ENCODE data around the gene HAAO.

GRCh38 chr2:42839809-42840501, 47.6 kb upstream of the HAAO start:
- no peak for TF ChIP-seq POLR2A (IDR thresholded peaks at IDR 0.05; ENCODE audit: low read depth, low read length)
- TF ChIP-seq SPI1 (IDR thresholded peaks at IDR 0.05; ENCODE audit: low read depth, low read length), result no peak

Data from GM12891 (cell line).